Osteoblast (primary cell): ENCODE measurements around the gene TMEM252. TPM values are rescaled to one million over a fixed set of nuclear protein-coding genes. Genes with fewer than 3 reads are reported as not detected.

ENCODE experiments used
- DNase-seq: peaks from one replicate; pipeline ENCODE4 v3.0.0; 2011; ENCODE audit warnings: low spot score, mixed read lengths; ENCODE audit not compliant: insufficient read length; ENCODE audit errors: missing footprints
- H2AFZ ChIP-seq: 2 replicates; pipeline ENCODE4 v1.6.0; 2011; ENCODE audit warnings: mild to moderate bottlenecking, low read length
- H3K27ac ChIP-seq: 2 replicates; pipeline ENCODE4 v1.5.1; 2011; ENCODE audit warnings: mild to moderate bottlenecking, low read depth, low read length, moderate library complexity
- H3K27me3 ChIP-seq: 2 replicates; pipeline ENCODE4 v1.6.0; 2012; ENCODE audit warnings: mild to moderate bottlenecking, control low read depth, inconsistent platforms, low read length, moderate library complexity; ENCODE audit not compliant: insufficient read depth
- H3K36me3 ChIP-seq: 2 replicates; pipeline ENCODE4 v1.5.1; 2011; ENCODE audit warnings: mild to moderate bottlenecking, low read length, control low read depth, moderate library complexity; ENCODE audit not compliant: insufficient read depth
- H3K4me1 ChIP-seq: 2 replicates; pipeline ENCODE4 v1.5.1; 2011; ENCODE audit warnings: mild to moderate bottlenecking, low read length, control low read depth, moderate library complexity; ENCODE audit not compliant: insufficient read depth
- H3K4me2 ChIP-seq: 2 replicates; pipeline ENCODE4 v1.6.0; 2011; ENCODE audit warnings: mild to moderate bottlenecking, low read length; ENCODE audit not compliant: insufficient read depth
- H3K4me3 ChIP-seq: fragments of 200-600 bp; sonication (generic); 3 replicates; pipeline ENCODE4 v1.5.1; 2012; ENCODE audit warnings: mild to moderate bottlenecking, low read length, inconsistent platforms; ENCODE audit not compliant: insufficient read depth
- H3K79me2 ChIP-seq: 2 replicates; pipeline ENCODE4 v1.6.0; 2012; ENCODE audit warnings: mild to moderate bottlenecking, low read length, control low read depth, inconsistent platforms; ENCODE audit not compliant: insufficient read depth
- H3K9me3 ChIP-seq: 2 replicates; pipeline ENCODE4 v1.5.1; 2011; ENCODE audit warnings: low read depth, low read length, control low read depth
- H4K20me1 ChIP-seq: 2 replicates; pipeline ENCODE4 v1.6.0; 2012; ENCODE audit warnings: mild to moderate bottlenecking, low read length, control low read depth; ENCODE audit not compliant: insufficient read depth
- CTCF ChIP-seq: IDR thresholded peaks from 2 replicates; pipeline ENCODE4 v1.5.1; 2011; ENCODE audit warnings: mild to moderate bottlenecking, low read depth, low read length, moderate library complexity; ENCODE audit errors: extremely low read depth
- total RNA-seq: library from RNA; depleted of rRNA; stranded (reverse); fragments of >200 nt; gene quantifications from 2 replicates; pipeline ENCODE4 v1.2.3, GENCODE V29; 2012

TMEM252 gene
- total RNA-seq, 1 donor: not detected

- DNase-seq: no peak
- no peak overlapping the region for H3K4me3 ChIP-seq
- no peak overlapping the region for H3K4me2 ChIP-seq
- H3K79me2 ChIP-seq: no peaks in the 10 kb centered on the region
- H2AFZ ChIP-seq: no peak overlapping the region
- no peaks in the 10 kb centered on the region for H3K27me3 ChIP-seq
- no peak for TF ChIP-seq CTCF
- H3K27ac ChIP-seq: no peak overlapping the region
- H3K9me3 ChIP-seq: no peaks in the 10 kb centered on the region
- no peaks in the 10 kb centered on the region for H4K20me1 ChIP-seq
- no peaks in the 10 kb centered on the region for H3K36me3 ChIP-seq
- H3K4me1 ChIP-seq: no peaks in the 10 kb centered on the region
These were observed 7.6 kb upstream of the TMEM252 start for GRCh38 chr9:68548241-68548640.

GRCh38 chr9:68547417-68547816, 6.7 kb upstream of the TMEM252 start:
- no peak overlapping the region for H3K27ac ChIP-seq
- no peak overlapping the region for H2AFZ ChIP-seq
- H3K36me3 ChIP-seq: no peaks in the 10 kb centered on the region
- no peak for TF ChIP-seq CTCF
- no peak overlapping the region for H3K4me3 ChIP-seq
- no peaks in the 10 kb centered on the region for H3K9me3 ChIP-seq
- H3K4me2 ChIP-seq: no peak overlapping the region
- DNase-seq: no peak
- no peaks in the 10 kb centered on the region for H3K4me1 ChIP-seq
- H3K27me3 ChIP-seq: no peaks in the 10 kb centered on the region
- no peaks in the 10 kb centered on the region for H4K20me1 ChIP-seq
- no peaks in the 10 kb centered on the region for H3K79me2 ChIP-seq

GRCh38 chr9:68546596-68547390, 6.1 kb upstream of the TMEM252 start:
- H3K4me2 ChIP-seq: no peak overlapping the region
- no peaks in the 10 kb centered on the region for H3K9me3 ChIP-seq
- DNase-seq: no peak
- TF ChIP-seq CTCF: no peak
- H4K20me1 ChIP-seq: no peaks in the 10 kb centered on the region
- no peak overlapping the region for H2AFZ ChIP-seq
- no peak overlapping the region for H3K4me3 ChIP-seq
- H3K4me1 ChIP-seq: no peaks in the 10 kb centered on the region
- H3K27ac ChIP-seq: no peak overlapping the region
- H3K27me3 ChIP-seq: no peaks in the 10 kb centered on the region
- H3K36me3 ChIP-seq: no peaks in the 10 kb centered on the region
- H3K79me2 ChIP-seq: no peaks in the 10 kb centered on the region

GRCh38 chr9:68545033-68545705, 4.5 kb upstream of the TMEM252 start:
- Histone ChIP-seq H3K9me3 (no peaks in the 10 kb centered on the region), H3K4me1 (no peaks in the 10 kb centered on the region), H4K20me1 (no peaks in the 10 kb centered on the region), H3K27ac (no peak overlapping the region), H3K79me2 (no peaks in the 10 kb centered on the region), H3K27me3 (no peaks in the 10 kb centered on the region), H2AFZ (no peak overlapping the region), H3K4me2 (no peak overlapping the region), H3K36me3 (no peaks in the 10 kb centered on the region), H3K4me3 (no peak overlapping the region)
- no peak for DNase-seq
- TF ChIP-seq CTCF: no peak
